ENCODE results near the gene RHBDD1.
"Not testable (repeated sequence)": the region's sequence is repeated elsewhere in the genome, so short reads cannot be mapped to it uniquely, and the experiment has no call there.

Gene RHBDD1

GRCh38 chr2:226799976-226800940 is 35.6 kb upstream of the RHBDD1 start:
- no peak for DNase-seq

- peak; percentile 63 for DNase-seq
These were observed 34.7 kb upstream of the RHBDD1 start for GRCh38 chr2:226800941-226801784.

- DNase-seq: no peak
These were observed 33.3 kb upstream of the RHBDD1 start for GRCh38 chr2:226802573-226802972.

- no peak for DNase-seq
These were observed 32.4 kb upstream of the RHBDD1 start for GRCh38 chr2:226803410-226803809.

- DNase-seq: no peak
These were observed 22.6 kb upstream of the RHBDD1 start for GRCh38 chr2:226813148-226813701.

GRCh38 chr2:226818930-226819329 is 16.9 kb upstream of the RHBDD1 start:
- peak; percentile 74 for DNase-seq

- no peak for DNase-seq
These were observed 10.8 kb upstream of the RHBDD1 start for GRCh38 chr2:226825056-226825455.

- DNase-seq: no peak
These were observed 7.7 kb upstream of the RHBDD1 start for GRCh38 chr2:226828191-226828590.

GRCh38 chr2:226829721-226830631 is 5.9 kb upstream of the RHBDD1 start:
- no peak for DNase-seq

- no peak for DNase-seq
These were observed 4.6 kb upstream of the RHBDD1 start for GRCh38 chr2:226831266-226831665.

- no peak for DNase-seq
These were observed 3.8 kb upstream of the RHBDD1 start for GRCh38 chr2:226832061-226832460.

GRCh38 chr2:226834880-226835279 is 974 bp upstream of the RHBDD1 start:
- not testable (repeated sequence) for DNase-seq

- no peak for DNase-seq
These were observed 446 bp upstream of the RHBDD1 start for GRCh38 chr2:226835420-226835795.

- no peak for DNase-seq
These were observed 663 bp downstream of the RHBDD1 start for GRCh38 chr2:226836548-226836885.

- no peak for DNase-seq
These were observed 1.5 kb downstream of the RHBDD1 start for GRCh38 chr2:226837334-226837733.

GRCh38 chr2:226837787-226838603 is 2.1 kb downstream of the RHBDD1 start:
- no peak for DNase-seq

- DNase-seq: no peak
These were observed 2.9 kb downstream of the RHBDD1 start for GRCh38 chr2:226838722-226839121.

- DNase-seq: no peak
These were observed 3.3 kb downstream of the RHBDD1 start for GRCh38 chr2:226839161-226839560.

GRCh38 chr2:226839951-226840350 is 4.1 kb downstream of the RHBDD1 start:
- peak; percentile 32 for DNase-seq

- not testable (repeated sequence) for DNase-seq
These were observed 7.1 kb downstream of the RHBDD1 start for GRCh38 chr2:226843001-226843400.

- DNase-seq: no peak
These were observed 9.7 kb downstream of the RHBDD1 start for GRCh38 chr2:226845386-226846116.
